Neural cell (in vitro differentiated cells): ENCODE results near the gene DDX49. TPM values are rescaled to one million over a fixed set of nuclear protein-coding genes. Genes with fewer than 3 reads are reported as not detected.

Source experiments
- H2AFZ ChIP-seq: fragments of 200-600, 300-800 bp; sonication (generic), shearing (Covaris generic); 2 replicates; pipeline ENCODE4 v1.6.0; 2014; ENCODE audit warnings: low read depth, mild to moderate bottlenecking, antibody characterized with exemption, low read length, moderate library complexity
- H3F3A ChIP-seq: fragments of 200-600 bp; shearing (Covaris generic); 2 replicates; pipeline ENCODE4 v1.6.1; 2016; ENCODE audit warnings: mild to moderate bottlenecking, moderate library complexity, mixed read lengths, antibody characterized with exemption, low read length; ENCODE audit not compliant: insufficient read depth, poor library complexity, severe bottlenecking
- H3K27ac ChIP-seq: fragments of 200-600, 300-800 bp; sonication (generic), shearing (Covaris generic); 2 replicates; pipeline ENCODE4 v1.5.1; 2014; ENCODE audit warnings: mild to moderate bottlenecking, low read length, moderate library complexity
- H3K27me3 ChIP-seq: fragments of 300-800, 200-600 bp; sonication (generic), shearing (Covaris generic); 2 replicates; pipeline ENCODE4 v1.6.0; 2014; ENCODE audit warnings: mild to moderate bottlenecking, low read depth, low read length, moderate library complexity; ENCODE audit not compliant: insufficient read depth
- H3K36me3 ChIP-seq: fragments of 300-800, 200-600 bp; sonication (generic), shearing (Covaris generic); 2 replicates; pipeline ENCODE4 v1.5.1; 2014; ENCODE audit warnings: mild to moderate bottlenecking, antibody characterized with exemption, low read length, moderate library complexity; ENCODE audit not compliant: insufficient read depth
- H3K4me2 ChIP-seq: fragments of 300-800, 200-600 bp; sonication (generic), shearing (Covaris generic); 2 replicates; pipeline ENCODE4 v1.6.0; 2014; ENCODE audit warnings: mild to moderate bottlenecking, low read length
- H3K4me3 ChIP-seq: fragments of 300-800, 200-600 bp; sonication (generic), shearing (Covaris generic); 2 replicates; pipeline ENCODE4 v1.5.1; 2014; ENCODE audit warnings: mild to moderate bottlenecking, low read length, moderate library complexity
- H3K79me2 ChIP-seq: fragments of 200-600 bp; shearing (Covaris generic); replicated peaks from 2 replicates; pipeline ENCODE4 v1.6.0; 2014; ENCODE audit warnings: mild to moderate bottlenecking, low read length, moderate library complexity; ENCODE audit not compliant: insufficient read depth
- H3K9ac ChIP-seq: fragments of 300-800, 200-600 bp; sonication (generic), shearing (Covaris generic); 2 replicates; pipeline ENCODE4 v1.6.1; 2016; ENCODE audit warnings: mild to moderate bottlenecking, low read length, mixed read lengths
- H3K9me2 ChIP-seq: fragments of 200-600 bp; shearing (Covaris generic); 2 replicates; pipeline ENCODE4 v1.6.1; 2016; ENCODE audit warnings: mild to moderate bottlenecking, low read length, mixed read lengths; ENCODE audit not compliant: insufficient read depth
- H3K9me3 ChIP-seq: fragments of 200-600, 300-800 bp; sonication (generic), shearing (Covaris generic); 2 replicates; pipeline ENCODE4 v1.6.1; 2016; ENCODE audit warnings: mild to moderate bottlenecking, mixed run types, low read length, moderate library complexity, mixed read lengths
- H4K20me1 ChIP-seq: fragments of 200-600 bp; shearing (Covaris generic); 2 replicates; pipeline ENCODE4 v1.6.1; 2016; ENCODE audit warnings: mild to moderate bottlenecking, mixed run types; ENCODE audit not compliant: insufficient read depth
- EP300 ChIP-seq: fragments of 450-650 bp; conservative IDR thresholded peaks from 2 replicates; pipeline ENCODE4 v1.6.1; 2014; ENCODE audit warnings: antibody characterized with exemption, mild to moderate bottlenecking, moderate library complexity; ENCODE audit not compliant: poor library complexity, severe bottlenecking
- EZH2 ChIP-seq: fragments of 200-600, 300-800 bp; shearing (Covaris generic), sonication (generic); IDR thresholded peaks from 2 replicates; pipeline ENCODE4 v1.6.1; 2014; ENCODE audit warnings: antibody characterized with exemption, low read length, borderline replicate concordance, mild to moderate bottlenecking; ENCODE audit not compliant: insufficient read depth, poor library complexity, severe bottlenecking
- MXI1 ChIP-seq: fragments of 450-650 bp; conservative IDR thresholded peaks from 2 replicates; pipeline ENCODE4 v1.6.1; 2014; ENCODE audit warnings: antibody characterized with exemption, mild to moderate bottlenecking; ENCODE audit not compliant: poor library complexity, severe bottlenecking
- POLR2AphosphoS5 ChIP-seq: IDR thresholded peaks from 2 replicates; pipeline ENCODE4 v1.6.1; 2012
- RAD21 ChIP-seq: fragments of 450-650 bp; conservative IDR thresholded peaks from 2 replicates; pipeline ENCODE4 v1.6.1; 2014; ENCODE audit warnings: antibody characterized with exemption, mild to moderate bottlenecking, moderate library complexity
- REST ChIP-seq: IDR thresholded peaks from 2 replicates; pipeline ENCODE4 v1.6.1; 2012; ENCODE audit warnings: borderline replicate concordance
- SMC3 ChIP-seq: fragments of 450-650 bp; conservative IDR thresholded peaks from 2 replicates; pipeline ENCODE4 v1.6.1; 2014; ENCODE audit warnings: antibody characterized with exemption, mild to moderate bottlenecking, moderate library complexity; ENCODE audit not compliant: poor library complexity
- TAF1 ChIP-seq: IDR thresholded peaks from 2 replicates; pipeline ENCODE4 v1.6.1; 2012; ENCODE audit warnings: low read depth
- polyA plus RNA-seq: library from polyadenylated mRNA; depleted of rRNA; stranded (reverse); fragments of >200 nt; gene quantifications from 2 replicates; pipeline ENCODE4 v1.2.3, GENCODE V29; 2014
- TF ChIP-seq, protein P1 (sequence below): fragments of 450-650 bp; IDR thresholded peaks from 2 replicates; pipeline ENCODE4 v1.5.1; 2014; ENCODE audit warnings: antibody characterized with exemption, mild to moderate bottlenecking, moderate library complexity; ENCODE audit not compliant: poor library complexity, severe bottlenecking

The DDX49 gene
- polyA plus RNA-seq, 1 donor from 2014 or later: 90.7 TPM

DNA sequence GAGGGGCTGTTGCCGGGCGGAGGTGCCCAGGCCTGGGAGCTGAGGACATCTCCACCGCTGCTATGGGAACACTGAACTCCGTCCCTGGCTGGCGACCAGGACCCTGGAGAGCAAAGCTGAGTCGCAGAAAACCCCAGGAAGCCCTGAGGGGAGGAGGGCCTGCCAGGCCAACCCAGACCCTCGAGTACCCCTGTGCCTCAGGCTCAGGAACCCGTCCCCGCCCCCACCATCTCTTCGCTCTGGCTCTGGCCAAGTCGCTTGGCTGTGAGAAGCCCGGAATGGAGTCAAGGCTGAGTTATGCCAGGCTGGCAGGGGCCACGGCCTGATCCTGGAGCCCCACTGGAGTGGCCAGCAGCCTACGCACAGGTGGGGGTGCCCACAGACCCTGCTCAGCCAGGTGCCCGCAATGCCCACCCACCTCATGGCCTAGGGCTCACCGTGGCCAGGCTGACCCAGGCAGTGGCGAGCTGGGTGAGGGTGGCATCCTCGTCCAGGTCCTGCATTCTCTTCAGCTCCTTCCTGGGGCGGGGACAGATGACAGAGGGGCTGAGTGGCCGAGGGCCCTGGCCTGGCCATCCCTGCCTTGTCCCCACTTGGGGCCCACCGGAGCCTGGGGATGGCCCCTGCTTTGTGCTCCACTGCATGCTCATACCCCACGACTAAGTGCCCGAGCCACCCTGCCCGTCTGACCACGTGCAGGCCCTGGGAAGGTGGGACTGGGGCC is 15.0 kb upstream of the DDX49 start:
- Histone ChIP-seq H2AFZ (no peak overlapping the region), H3K4me2 (no peak overlapping the region), H3K36me3 (peaks cover 6% of the 10 kb centered on the region), H3K27ac (no peak overlapping the region), H3K4me3 (no peak overlapping the region), H3K79me2 (no peaks in the 10 kb centered on the region), H3F3A (no peaks in the 10 kb centered on the region), H4K20me1 (no peaks in the 10 kb centered on the region), H3K9ac (no peak overlapping the region), H3K9me3 (no peaks in the 10 kb centered on the region), H3K27me3 (no peaks in the 10 kb centered on the region), H3K9me2 (no peaks in the 10 kb centered on the region)
- TF ChIP-seq POLR2AphosphoS5: no peak
- TF ChIP-seq, protein P1, sequence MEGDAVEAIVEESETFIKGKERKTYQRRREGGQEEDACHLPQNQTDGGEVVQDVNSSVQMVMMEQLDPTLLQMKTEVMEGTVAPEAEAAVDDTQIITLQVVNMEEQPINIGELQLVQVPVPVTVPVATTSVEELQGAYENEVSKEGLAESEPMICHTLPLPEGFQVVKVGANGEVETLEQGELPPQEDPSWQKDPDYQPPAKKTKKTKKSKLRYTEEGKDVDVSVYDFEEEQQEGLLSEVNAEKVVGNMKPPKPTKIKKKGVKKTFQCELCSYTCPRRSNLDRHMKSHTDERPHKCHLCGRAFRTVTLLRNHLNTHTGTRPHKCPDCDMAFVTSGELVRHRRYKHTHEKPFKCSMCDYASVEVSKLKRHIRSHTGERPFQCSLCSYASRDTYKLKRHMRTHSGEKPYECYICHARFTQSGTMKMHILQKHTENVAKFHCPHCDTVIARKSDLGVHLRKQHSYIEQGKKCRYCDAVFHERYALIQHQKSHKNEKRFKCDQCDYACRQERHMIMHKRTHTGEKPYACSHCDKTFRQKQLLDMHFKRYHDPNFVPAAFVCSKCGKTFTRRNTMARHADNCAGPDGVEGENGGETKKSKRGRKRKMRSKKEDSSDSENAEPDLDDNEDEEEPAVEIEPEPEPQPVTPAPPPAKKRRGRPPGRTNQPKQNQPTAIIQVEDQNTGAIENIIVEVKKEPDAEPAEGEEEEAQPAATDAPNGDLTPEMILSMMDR: no peak
- TF ChIP-seq MXI1: no peak
- TF ChIP-seq TAF1: no peak
- no peak for TF ChIP-seq EP300
- no peak for TF ChIP-seq SMC3
- no peak for TF ChIP-seq RAD21
- TF ChIP-seq REST: no peak
- no peak for TF ChIP-seq EZH2

- Histone ChIP-seq H3K4me3 (no peak overlapping the region), H3K4me2 (no peak overlapping the region), H3K9me2 (no peaks in the 10 kb centered on the region), H3F3A (no peaks in the 10 kb centered on the region), H3K9me3 (no peaks in the 10 kb centered on the region), H3K27me3 (no peaks in the 10 kb centered on the region), H3K79me2 (no peaks in the 10 kb centered on the region), H4K20me1 (no peaks in the 10 kb centered on the region), H2AFZ (no peak overlapping the region), H3K27ac (no peak overlapping the region), H3K36me3 (peaks cover 6% of the 10 kb centered on the region), H3K9ac (no peak overlapping the region)
- TF ChIP-seq MXI1: no peak
- TF ChIP-seq REST: no peak
- TF ChIP-seq, protein P1: no peak
- no peak for TF ChIP-seq EZH2
- TF ChIP-seq POLR2AphosphoS5: no peak
- no peak for TF ChIP-seq EP300
- no peak for TF ChIP-seq RAD21
- no peak for TF ChIP-seq TAF1
- TF ChIP-seq SMC3: no peak
Observed at GRCh38 chr19:18905058-18905456, 14.5 kb upstream of the DDX49 start.
